ENCODE measurements around the gene PTPRS.

GRCh38 chr19:5335593-5335992 is 5.0 kb downstream of the PTPRS start:
- no peak for TF ChIP-seq ZNF274 (IDR thresholded peaks at IDR 0.05; ENCODE audit: low read depth, low read length)
- no peak for TF ChIP-seq YY1 (IDR thresholded peaks at IDR 0.05; ENCODE audit: insufficient read depth, insufficient read length)
